Activated T-helper 9 cell treated with anti-CD3 and anti-CD28 coated beads, Interleukin-2, amount 50 U/mL, for 16 hours (primary cell): Measurements from ENCODE around the gene CDY1.
"Not testable (repeated sequence)": the region's sequence is repeated elsewhere in the genome, so short reads cannot be mapped to it uniquely, and the experiment has no call there.

ENCODE experiments used
- DNase-seq: peaks from one replicate; pipeline ENCODE4 v3.0.0-alpha.2; 2020; ENCODE audit warnings: low read depth

The CDY1 gene, protein sequence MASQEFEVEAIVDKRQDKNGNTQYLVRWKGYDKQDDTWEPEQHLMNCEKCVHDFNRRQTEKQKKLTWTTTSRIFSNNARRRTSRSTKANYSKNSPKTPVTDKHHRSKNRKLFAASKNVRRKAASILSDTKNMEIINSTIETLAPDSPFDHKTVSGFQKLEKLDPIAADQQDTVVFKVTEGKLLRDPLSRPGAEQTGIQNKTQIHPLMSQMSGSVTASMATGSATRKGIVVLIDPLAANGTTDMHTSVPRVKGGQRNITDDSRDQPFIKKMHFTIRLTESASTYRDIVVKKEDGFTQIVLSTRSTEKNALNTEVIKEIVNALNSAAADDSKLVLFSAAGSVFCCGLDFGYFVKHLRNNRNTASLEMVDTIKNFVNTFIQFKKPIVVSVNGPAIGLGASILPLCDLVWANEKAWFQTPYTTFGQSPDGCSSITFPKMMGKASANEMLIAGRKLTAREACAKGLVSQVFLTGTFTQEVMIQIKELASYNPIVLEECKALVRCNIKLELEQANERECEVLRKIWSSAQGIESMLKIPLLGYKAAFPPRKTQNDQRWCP

DNA sequence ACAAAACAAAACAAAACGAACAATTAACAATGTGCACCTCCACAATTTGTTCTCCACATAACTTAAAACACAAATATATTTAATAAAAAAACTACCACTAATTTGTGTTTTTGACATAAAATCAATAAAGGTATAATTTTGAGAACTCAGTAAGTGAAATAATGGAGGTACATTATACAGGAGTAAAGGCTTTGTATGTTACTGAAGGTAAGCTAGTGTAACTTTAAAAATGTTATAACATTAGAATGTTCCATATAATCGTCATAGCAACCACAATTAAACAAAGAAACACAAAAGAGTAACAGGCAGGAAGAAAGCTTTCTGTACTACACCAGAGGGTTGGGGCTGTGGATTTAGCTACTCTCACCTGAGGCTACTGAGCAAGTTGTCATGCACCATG is at the start of gene CDY1:
TSS of gene CDY1 (plus strand) at position 301 of the 400 bp plus-strand sequence. CDS start 326 bp downstream, outside the sequence.
- DNase-seq = not testable (repeated sequence)

DNA sequence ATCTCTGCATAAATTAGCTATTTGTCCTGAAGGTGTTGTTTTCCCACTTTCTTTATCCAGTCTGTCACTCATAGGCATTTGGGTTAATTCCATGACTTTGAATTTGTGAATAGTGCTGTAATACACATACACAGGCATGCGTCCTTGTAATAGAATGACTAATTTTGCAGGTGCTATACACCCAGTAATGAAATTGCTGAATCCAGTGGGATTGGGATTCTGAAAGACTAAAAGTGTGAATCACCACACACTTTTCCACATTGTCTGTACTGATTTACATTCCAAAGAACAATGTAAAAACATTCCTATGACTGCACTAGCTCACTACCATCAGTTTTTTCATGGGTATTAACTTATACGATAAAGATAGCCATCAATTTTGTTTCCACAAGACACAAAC is 28.6 kb upstream of the CDY1 start:
- not testable (repeated sequence) for DNase-seq

DNA sequence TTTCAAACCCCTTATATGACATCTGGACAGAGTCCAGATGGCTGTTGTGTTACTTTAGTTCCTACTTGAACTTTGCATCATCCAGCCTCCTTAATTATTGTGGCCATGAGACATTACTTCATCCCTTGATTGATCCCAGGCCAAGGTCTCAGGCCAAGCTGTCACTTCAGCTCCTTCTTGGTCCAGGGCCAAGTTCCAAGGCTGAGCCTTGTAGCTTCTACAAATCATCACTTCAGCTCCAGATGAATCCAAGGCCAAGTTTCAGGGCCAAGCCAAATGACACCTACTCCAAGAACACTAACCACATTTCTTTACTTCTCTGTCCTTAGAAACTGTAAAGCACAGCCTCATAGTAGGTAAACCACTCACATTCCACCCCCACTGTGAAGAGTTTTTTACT is 1.7 kb upstream of the CDY1 start:
- not testable (repeated sequence) for DNase-seq

DNA sequence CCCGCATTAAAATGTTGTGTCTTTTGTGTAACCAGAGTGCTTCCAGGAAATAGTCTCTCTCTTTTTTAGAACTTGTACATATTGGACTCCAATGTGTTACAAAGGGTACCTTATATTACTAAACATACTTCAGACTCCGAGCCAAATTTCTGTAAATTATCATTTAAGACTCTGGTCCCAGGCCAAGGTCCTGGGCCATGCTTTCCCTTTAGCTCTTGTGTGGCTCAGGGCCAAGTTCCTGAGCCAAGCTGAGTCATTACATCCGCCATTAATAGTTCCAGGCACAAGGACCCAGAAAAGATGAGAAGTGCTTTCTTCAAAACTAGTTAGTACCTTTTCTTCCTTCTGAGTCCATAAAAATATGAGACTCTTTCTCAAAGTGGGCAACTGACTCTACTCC is 4.6 kb downstream of the CDY1 start:
- not testable (repeated sequence) for DNase-seq

DNA sequence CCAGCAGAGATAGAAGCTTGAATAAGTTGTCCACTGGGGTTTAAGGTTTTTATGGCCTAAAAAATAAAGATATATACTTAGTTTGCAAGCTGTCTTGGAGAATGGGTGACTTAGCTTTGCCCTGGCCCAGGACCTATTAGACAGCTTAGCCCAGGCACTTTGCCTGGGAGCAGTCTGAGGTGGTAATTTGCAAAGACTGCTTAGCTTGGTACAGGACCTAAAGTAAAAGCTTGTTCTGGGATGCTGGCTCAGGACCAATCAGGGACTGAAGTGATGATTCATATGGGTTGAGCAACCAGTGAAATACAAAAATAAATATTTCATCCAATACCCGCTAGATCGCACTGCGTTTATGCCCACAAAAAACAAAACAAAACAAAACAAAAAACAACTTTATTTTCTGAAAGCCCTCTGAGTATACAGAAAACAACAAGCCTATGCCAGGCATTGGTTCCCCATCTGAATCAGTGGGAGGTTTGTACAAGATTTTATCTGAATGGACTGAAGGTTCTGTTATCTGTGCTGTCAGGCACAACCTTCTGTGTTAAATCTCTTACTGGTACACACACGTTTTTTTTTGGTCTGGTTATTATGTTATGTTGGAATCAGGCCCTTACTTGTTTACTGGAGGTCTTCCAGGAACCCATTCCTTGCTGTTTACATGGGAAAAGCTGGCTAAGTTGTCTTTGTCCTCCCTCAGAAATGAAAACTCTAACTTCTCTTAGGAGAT is 8.6 kb downstream of the CDY1 start:
- not testable (repeated sequence) for DNase-seq

DNA sequence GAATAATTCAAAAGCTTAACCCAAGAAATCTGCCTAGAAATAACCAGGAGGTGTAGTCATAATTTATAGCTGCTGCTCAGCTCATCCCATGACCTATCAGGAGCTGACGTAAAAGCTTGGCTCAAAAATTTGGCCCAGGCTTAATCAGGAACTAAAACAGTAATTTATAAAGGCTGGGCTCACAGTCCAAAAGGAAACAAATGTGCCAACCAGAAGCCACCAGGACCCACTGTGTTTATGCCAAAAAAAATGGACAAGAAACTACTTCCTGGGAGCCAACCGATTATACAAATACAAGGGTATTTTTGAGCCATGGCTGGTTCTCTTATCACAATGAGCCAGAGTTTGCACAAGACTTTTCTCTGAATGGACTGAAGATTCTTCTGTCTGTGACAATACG is 17.9 kb downstream of the CDY1 start:
- not testable (repeated sequence) for DNase-seq

DNA sequence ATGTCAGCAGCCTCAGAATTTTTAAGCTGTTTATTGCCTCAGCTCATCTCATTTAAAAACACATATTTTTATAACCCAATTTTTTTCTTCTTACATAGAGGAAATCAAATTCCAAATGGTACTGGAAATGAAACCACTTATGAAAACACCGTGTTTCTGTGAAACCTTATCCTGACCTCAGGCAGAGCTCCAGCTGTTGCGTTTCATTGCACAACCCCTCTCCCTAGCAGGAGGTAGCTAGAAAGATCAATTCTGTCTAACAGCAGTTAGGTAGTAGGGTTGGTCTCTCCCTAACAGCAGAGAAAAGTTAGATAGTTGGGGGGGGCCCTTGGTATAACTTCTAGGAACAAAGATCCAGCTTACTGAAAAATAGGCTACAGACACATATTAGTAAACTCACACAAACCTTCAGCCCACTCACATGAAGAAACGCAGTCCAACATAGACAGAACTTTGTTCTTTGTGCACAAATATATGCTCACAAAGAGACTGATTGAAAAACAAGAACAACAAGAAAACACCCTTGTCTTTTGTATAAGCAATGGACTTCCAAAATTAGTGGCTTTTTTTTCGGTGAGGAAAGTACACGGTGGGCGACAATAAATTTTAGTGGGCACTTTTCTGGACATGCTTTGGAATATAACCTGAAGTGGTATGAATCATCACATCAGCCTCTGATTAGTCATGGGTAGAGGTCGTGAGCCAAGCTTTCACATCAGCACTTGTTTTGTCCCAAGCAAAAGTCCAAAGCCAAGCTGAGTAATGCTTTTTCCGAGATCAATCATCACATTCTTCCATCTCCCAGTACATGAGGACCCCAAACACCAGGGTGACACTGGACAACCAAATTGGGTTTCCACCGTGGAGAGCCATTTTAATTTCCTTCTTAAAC is 21.4 kb downstream of the CDY1 start:
- not testable (repeated sequence) for DNase-seq
